ENCODE measurements around the gene AHNAK.
A peak's percentile ranks its signal among the peaks of the same experiment; 100 is the strongest.

AHNAK gene

GRCh38 chr11:62443390-62444235 is 103.0 kb downstream of the AHNAK start:
- TF ChIP-seq CTCF (IDR thresholded peaks at IDR 0.05; ENCODE audit: low read depth, low read length, missing control alignments): no peak
- in situ Hi-C loops (cut with HindIII; ENCODE audit: low sequenced_read_pairs): no loop called here
- H3K4me3 ChIP-seq (ENCODE audit: low read depth, low read length): peak overlapping the region; percentile 10
- no peak for DNase-seq (ENCODE audit: low read depth)

GRCh38 chr11:62439785-62440602 is 106.6 kb downstream of the AHNAK start:
- no peak for DNase-seq (ENCODE audit: low read depth)
- peak; percentile 25 for TF ChIP-seq CTCF (IDR thresholded peaks at IDR 0.05; ENCODE audit: low read depth, low read length, missing control alignments)
- H3K4me3 ChIP-seq (ENCODE audit: low read depth, low read length): no peak overlapping the region
- in situ Hi-C loops (cut with HindIII; ENCODE audit: low sequenced_read_pairs): no loop called here

GRCh38 chr11:62438641-62439040 is 108.0 kb downstream of the AHNAK start:
- no peak for DNase-seq (ENCODE audit: low read depth)
- H3K4me3 ChIP-seq (ENCODE audit: low read depth, low read length): no peak overlapping the region
- in situ Hi-C loops (cut with HindIII; ENCODE audit: low sequenced_read_pairs): no loop called here
- no peak for TF ChIP-seq CTCF (IDR thresholded peaks at IDR 0.05; ENCODE audit: low read depth, low read length, missing control alignments)

GRCh38 chr11:62437616-62438015 is 109.0 kb downstream of the AHNAK start:
- no peak for DNase-seq (ENCODE audit: low read depth)
- in situ Hi-C loops (cut with HindIII; ENCODE audit: low sequenced_read_pairs): no loop called here
- H3K4me3 ChIP-seq (ENCODE audit: low read depth, low read length): no peak overlapping the region
- TF ChIP-seq CTCF (IDR thresholded peaks at IDR 0.05; ENCODE audit: low read depth, low read length, missing control alignments): no peak

GRCh38 chr11:62435846-62436660 is 110.6 kb downstream of the AHNAK start:
- H3K4me3 ChIP-seq (ENCODE audit: low read depth, low read length): no peak overlapping the region
- DNase-seq (ENCODE audit: low read depth): no peak
- no peak for TF ChIP-seq CTCF (IDR thresholded peaks at IDR 0.05; ENCODE audit: low read depth, low read length, missing control alignments)
- in situ Hi-C loops (cut with HindIII; ENCODE audit: low sequenced_read_pairs): no loop called here

GRCh38 chr11:62433904-62434276 is 112.7 kb downstream of the AHNAK start:
- DNase-seq (ENCODE audit: low read depth): no peak
- no peak overlapping the region for H3K4me3 ChIP-seq (ENCODE audit: low read depth, low read length)
- in situ Hi-C loops (cut with HindIII; ENCODE audit: low sequenced_read_pairs): loop anchor here (5.0 kb wide), 1 partner anchor 63 kb away; no protein-coding TSS in a partner anchor
- TF ChIP-seq CTCF (IDR thresholded peaks at IDR 0.05; ENCODE audit: low read depth, low read length, missing control alignments): no peak
